Activated CD4-positive, alpha-beta T cell treated with anti-CD3 and anti-CD28 coated beads, Interleukin-2, amount 50 U/mL, for 48 hours (primary cell): ENCODE measurements around the gene SEL1L.
"Not testable (repeated sequence)": the region's sequence is repeated elsewhere in the genome, so short reads cannot be mapped to it uniquely, and the experiment has no call there.

ENCODE experiments used
- DNase-seq, 2 experiments: peaks; one replicate each; pipeline ENCODE4 v3.0.0-alpha.2; 2020

SEL1L gene

DNA sequence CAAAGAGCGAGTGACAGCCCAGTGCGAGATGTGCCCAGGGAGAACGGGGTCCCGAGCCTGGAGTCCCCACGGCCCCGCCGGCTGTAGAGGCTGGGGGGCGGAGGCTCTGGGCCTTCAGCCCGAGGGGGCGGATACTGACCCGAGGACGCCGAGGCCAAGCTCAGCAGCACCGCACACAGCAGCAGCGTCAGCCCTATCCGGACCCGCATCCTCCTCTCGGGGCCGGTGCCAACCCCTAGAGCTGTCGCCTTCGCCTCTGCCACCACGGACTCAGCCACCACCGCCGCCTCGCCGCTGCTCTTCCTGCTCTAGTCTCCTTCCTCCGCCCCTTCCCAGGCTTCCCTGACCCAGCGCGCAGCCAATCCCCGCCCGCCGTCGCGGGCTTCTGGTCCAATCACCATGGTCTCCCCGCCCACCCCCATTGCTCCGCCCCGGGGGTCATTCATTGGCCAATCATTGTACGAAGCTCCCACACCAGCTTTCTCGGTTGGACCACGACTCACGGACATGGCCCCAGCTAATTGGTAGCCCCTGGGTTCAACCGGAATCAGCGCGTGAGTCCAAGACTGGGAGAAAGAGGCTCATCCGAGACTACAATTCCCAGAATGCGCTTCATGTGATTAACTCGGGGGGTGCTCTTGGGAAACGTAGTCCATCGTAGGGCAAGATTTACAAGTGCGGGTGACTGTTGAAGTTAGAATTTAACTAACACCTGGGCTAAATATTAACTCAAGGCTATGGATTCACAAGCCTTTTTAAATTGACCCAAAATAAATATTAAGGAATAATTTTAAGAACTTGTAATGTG, at the start of gene SEL1L:
SEL1L (minus strand) TSS at position 318 of the 808 bp plus-strand sequence; CDS start at position 209, 109 bp downstream.
- peak; percentile 100 for DNase-seq

DNA sequence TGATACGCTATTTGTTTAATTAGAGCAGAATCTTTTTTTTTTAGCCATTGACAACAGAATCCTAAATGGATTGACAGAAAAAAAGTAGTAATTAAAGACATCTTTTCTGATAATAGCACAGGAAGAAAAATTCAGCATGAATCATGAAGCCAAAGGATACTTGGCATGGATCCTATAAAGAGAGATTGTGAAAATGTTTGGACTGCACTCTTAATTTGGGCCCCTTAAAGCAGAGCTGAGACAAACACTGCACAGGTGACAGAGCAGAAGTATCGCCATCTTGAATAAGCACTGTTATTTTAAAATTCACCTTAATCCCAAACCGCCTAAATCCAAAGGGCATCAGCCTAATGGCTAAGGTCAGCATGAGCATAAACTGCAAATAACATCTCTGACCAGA, 48.8 kb upstream of the SEL1L start:
- no peak for DNase-seq

DNA sequence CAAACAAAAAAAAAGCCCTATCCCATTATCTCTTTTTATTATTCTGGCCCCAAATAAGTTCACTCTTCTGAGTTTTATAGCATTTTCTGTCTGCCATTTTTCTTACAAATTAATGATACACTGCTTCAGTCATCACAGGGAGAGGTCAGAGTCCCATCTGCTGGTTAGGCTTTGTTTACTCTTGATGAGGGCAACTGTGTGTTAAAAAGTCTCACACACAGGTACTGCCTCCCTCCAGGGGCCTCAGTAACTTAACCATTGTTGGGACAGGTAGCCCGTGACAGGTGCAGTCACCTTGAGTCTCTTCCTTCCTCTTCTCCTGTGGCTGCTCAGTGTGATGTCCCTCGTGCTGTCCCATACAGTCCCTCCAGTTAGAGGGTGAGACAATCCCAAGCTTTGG, 45.5 kb upstream of the SEL1L start:
- DNase-seq, result no peak

DNA sequence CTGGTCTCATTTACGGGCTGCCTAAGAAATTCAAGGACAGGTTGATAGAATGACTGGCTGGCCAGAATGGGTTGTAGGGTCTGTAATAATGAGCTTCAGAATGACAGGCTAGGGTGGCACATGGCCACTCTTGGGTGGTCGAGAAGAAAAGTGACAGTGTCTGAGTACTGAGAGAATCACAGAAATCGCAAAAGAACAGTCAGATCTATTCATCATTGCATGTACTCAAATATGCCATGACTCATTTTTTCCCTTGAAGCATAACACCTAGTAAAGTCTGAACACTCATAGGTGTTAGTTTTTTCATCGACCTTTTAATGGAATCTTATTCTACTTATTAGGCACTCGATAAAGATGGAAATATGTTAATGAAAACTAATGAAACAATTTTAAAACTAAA, 37.8 kb upstream of the SEL1L start:
- no peak for DNase-seq

DNA sequence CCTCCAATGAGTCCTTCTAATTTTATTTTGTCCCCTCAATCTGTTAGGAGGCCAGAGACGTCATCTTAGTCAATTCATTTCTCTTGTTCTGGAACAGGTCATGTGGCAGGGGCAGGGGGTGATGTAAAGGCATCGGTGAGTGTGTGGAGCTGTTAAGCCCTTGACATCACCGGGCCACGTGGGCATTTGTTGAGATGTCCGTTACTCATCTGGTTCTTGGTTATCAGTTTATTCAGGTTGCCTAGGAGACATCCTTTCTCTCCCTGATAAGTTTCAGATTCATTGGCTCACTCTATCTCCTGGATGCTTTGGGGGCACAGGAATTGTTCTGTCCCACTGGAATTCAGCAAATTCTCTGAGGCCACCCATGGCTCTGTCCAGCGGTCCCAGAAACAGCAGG, 33.6 kb upstream of the SEL1L start:
- DNase-seq, result no peak

DNA sequence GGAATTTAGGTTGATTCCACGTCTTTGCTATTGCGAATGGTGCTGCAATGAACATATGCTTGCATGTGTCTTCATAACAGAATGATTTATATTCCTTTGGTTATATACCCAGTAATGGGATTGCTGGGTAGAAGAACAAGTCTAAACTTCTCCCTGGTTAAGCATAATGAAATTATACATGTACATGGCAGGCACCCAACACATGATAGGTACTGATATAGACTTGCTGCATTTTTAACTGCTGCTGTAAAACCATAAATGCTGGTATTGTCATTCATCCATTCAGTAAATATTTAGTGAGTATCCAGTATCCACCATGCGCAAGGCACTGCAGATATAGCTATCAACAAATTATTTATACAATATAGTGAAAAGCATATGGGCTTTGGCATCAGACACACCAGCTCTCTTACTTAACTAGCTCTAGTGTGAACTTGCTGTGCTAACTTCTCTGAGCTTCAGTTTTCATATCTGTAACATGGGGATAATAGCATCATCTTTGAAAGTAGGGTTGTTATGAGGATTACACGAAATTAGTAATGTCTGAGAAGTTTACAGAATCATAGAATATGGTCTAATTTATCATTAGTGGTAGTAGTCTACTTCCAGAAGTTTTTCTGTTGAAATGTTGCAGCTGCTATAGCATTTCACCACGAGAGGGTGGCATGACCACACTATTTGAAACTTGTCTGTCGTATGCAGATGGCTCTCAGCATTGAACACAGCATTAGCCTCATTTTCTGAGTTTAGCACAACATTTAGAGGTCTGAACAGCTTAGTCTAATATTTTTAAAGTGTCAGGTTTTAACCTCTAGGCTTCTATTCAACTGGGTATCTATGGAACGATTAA, 32.0 kb upstream of the SEL1L start:
- DNase-seq, result peak; percentile 12 to 22

DNA sequence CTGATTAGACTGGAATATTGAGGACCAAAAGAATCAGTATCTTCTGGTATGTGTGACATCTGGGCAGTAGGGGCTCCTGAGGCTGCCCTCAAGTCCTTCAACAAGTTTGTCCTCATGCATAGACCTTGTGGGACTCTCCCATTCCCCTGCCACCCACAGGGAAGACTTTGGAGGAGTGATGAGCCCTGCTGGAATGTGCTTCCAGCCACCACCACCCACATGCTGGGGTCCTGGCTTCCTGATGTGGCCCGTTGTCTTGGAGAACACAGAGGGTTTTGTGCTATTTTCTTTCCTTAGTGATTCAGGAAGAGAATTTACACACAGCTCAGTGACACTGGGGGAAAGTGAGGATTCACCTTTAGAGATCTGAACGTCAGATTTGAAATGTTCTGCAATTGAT, 29.2 kb upstream of the SEL1L start:
- DNase-seq, result no peak

DNA sequence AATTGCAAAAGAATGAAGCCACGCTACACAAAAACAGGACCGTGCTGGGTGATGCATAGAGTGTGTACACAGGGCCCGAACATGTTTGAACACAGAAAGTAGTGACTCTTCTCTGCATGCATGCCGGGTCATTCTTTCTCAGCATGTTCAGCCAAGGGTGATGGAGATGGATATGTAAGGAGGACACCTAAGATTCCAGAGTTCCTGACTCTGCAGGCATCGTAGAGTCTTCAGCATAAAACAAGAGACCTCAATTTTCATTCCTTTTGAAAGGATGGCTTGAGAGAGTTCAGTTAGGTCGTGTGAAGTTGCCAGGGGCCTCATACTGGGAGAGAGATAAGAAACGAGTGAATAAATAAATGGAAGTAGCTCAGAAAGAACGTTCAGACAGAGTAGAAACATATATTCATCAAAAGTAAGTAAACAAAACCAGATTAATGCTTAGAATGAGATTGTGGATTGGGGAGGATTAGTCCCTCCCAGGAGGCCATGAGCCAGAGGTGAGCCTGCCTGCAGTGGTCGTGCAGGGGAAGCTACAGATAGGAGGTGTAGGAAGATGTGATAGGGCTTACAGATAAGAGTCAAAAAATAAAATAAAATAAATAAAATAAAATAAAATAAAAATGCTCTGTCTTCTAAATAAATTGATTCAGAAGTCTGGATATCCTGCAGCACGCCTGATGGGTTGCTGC, 27.6 kb upstream of the SEL1L start:
- no peak for DNase-seq

DNA sequence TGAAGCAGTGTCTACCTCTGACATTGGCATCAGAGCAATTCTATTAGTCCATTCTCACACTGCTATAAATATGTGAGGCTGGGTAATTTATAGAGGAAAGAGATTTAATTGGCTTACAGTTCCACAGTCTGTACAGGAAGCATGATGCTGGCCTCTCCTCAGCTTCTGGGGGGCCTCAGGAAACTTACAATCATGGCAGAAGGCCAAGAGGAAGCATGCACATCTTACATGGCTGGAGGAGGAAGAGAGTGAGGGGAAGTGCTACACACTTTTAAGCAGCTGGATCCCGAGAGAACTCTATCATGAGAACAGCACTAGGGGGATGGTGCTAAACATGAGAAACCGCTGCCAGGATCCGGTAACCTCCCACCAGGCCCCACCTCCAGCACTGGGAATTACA, 25.7 kb upstream of the SEL1L start:
- no peak for DNase-seq

DNA sequence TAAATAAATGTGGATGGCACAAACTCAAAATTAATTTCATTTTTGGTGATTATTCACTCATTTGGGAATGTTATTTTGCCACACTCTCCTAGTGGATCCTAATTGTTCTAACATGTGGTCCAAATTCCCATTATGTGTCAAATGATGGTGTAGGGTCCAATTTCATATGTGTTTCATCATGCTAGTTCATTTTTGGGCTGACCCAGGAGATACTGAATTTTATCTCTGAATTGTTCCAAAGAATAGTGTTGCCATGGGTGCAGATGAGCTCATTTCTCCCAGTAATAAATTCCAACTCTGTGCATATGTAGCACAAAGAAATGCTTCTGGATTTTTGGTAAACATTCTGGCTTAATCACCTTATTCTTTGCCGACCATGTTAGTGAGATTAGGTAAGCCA, 23.5 kb upstream of the SEL1L start:
- DNase-seq, result no peak

DNA sequence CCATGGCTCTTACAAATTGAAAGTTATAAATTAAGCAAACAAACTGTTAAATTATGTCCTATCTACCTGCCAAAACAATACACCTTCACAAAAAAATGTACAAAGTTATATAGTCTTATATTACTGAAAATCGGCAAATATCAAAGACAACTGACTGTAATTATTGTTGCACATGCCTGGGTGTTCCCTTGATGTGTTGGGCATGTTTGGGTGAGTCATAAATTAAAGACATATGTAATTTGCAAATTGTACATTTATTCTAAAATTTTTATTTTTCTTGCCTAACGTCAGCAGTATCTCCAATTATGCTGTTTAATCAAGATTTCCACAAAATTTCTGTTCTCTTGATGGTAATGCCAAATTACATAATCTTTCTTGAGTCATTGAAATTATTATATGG, 22.0 kb upstream of the SEL1L start:
- no peak for DNase-seq

DNA sequence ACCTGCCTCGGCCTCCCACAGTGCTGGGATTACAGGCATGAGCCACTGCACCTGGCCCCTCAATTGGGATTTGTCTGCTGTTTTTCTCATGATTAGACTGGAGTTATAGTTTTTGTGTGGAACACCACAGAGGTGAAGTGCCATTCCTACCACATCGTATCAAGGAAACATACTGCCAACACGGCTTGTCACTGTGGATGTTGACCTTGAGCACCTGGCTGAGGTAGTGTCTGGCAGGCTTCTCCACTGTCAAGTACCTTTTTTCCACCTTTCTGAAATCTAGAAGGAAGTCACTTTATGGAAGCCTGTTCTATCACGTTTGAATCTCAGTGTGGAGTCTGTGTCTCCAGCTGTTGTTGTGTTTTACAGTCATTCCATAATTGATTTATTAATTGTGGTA, 21.4 kb upstream of the SEL1L start:
- no peak for DNase-seq

DNA sequence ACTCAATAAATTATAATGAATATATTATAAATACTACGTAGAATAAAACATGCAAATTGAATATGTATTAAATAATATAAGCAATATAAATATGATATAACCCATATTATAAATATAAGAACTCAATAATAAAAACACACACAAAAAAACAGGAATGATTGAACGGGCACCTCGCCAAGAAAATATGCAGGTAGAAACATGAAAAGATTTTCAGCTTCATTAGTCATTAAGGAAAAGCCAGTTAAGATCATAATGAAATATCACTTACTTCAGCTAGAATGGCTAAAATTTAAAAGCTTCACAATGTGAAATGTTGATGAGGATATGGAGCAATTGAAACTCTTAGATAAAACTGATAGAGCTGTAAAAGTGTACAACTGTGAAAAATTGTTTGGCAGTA, 17.8 kb upstream of the SEL1L start:
- DNase-seq, result no peak

DNA sequence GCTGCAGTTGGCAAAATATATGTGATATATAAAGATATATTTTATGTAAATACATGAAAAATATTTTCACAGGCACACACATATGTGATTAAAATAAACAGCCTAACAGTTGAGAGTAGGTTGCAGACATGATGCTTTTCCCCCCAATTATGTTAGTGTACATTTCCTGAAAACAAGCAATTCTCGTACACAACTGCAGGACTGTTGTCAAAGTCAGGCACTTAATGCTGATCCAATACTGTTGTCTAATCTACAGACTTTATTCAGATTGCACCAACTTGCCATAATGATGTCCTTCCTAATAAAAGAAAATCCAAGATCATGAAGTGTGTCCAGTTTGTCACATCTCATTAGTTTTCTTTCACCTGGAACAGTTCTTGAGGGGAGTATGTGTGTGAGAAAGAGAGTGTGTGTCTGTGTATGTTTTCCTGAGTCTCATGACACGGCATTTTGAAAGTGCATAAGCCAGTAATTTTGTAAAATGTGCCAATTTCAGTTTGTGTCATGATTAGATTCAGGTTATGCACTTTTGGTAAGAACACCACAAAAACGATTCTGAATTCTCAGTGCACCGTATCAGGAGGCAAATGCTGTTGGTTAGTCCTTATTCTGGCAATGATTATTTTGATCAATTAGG, 16.5 kb upstream of the SEL1L start:
- DNase-seq, result no peak

DNA sequence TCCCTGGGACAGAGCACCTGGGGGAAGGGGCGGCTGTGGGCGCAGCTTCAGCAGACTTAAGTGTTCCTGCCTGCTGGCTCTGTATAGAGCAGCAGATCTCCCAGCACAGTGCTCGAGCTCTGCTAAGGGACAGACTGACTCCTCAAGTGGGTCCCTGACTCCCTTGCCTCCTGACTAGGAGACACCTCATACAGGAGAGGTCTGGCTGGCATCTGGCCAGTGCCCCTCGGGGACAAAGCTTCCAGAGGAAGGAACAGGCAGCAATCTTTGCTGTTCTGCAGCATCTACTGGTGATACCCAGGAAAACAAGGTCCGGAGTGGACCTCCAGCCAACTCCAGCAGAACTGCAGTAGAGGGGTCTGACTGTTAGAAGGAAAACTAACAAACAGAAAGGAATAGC, 7.6 kb upstream of the SEL1L start:
- not testable (repeated sequence) for DNase-seq

DNA sequence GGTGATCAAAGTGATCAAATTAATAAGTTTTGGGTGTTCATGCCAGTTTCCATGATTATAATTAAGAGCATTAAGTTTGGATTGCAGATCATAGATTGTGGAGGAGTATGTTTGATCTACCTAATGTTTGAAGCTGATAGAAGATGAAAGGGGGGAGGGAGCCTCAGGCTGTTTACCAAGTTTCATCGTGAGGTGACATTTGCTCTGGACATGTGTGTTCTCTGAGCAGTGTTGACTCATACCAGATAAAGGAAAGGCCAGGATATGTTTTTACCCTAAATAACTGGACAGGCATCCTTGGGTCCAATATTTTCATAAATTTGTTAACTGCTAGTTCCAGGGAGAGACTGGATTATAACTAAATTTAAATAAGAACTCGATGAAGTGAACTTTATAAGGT, 3.5 kb upstream of the SEL1L start:
- DNase-seq, result no peak

DNA sequence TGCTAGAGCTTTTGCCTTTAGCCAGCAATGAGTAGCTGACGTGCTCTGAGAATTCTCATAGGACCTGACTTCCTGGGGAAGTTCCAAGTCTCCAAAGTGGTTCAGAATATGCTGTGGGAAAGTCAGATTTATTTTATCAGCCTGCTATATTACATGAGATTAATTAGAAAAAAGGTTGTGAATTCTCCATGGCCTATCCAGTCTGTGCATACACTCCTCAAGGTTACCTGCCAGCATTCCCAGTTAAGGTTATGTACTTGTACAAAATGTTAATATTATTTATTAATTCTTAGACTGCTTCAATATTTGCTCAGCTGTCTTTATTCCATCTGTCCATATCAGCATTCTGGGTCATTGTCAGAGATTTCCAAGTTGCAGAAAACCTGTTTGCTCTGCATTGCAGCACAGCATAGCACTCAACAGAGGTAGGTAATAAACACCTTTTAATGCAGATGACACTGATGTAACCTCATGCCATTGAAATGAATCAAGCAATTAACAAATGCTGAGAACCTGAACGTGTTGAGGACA, 2.7 kb upstream of the SEL1L start:
- DNase-seq, result no peak

DNA sequence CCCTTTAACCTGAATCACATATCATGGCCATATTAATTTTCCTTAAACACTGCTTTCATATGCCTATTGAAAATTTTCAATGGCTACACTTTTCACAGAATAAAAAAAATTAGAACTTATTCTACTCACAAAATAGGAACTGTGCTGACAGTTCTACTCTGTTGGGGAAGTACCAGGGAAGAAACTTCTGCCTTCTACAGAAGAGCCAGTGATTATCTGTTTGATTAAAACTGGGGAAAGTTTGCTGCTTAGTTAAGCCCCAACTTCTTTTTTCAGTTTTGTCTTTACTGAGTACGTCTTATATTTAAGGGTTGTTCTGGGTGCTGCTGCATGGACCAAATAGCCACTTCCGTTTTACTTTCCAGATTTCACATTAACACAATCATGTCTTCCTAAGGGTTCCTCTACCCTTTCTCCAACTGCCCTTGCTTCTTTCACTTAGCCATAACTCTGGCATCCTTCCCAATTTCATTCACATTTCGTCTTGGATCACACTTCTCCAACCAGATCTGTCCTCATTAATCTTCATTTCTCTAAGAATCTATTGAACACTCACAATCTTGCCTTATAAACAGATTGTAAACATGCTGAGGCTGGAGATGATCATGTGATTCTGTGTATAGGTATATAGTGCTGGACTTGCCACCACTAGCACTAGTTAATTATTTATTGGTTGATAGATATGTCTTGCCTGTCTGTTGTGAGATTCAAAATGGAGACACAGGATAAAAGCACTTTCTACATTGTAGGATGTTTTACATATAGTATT, 1.9 kb upstream of the SEL1L start:
- DNase-seq, result no peak

DNA sequence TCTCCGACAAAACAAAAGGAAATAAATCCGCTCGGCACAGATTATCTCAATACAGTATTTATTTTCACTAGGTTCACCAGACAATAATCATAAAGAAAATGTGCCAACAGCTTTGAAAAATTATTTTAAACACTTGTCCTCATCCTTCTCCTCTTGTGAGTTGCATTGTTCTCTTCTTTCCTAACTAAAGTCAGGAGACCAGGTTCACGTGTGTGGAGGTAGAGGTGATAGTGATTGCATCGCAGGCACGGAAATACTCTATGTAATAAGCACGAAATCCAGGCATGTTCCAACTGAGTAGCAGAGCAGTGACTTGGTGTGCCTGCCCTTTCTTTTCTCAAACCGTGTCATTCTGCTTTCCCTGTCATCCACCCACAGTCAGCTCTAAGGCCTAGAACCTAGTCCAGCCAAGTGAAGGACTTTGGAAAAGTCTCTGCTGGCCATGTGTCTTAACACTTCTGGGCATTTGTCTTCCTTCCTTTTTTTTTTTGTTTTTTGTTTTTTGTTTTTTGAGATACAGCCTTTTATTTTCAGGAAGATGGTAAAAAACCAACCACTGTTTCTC, 939 bp upstream of the SEL1L start:
- DNase-seq, result no peak

DNA sequence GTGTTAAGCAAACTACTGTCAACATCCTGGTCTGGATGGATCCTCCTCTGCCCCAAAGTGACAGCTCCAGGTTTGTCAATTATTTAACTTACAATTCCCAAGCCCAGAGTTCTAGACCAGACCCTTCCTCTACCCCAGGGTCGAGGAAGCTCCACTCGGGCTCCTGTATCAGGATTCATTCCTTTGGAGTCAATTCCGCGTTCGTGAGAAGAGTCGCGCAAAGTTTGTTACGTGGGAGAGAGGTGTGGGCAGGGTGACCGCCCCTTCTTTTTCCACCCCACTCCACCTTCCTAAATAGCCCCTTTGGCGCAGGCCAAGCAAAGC, 479 bp downstream of the SEL1L start:
- no peak for DNase-seq

DNA sequence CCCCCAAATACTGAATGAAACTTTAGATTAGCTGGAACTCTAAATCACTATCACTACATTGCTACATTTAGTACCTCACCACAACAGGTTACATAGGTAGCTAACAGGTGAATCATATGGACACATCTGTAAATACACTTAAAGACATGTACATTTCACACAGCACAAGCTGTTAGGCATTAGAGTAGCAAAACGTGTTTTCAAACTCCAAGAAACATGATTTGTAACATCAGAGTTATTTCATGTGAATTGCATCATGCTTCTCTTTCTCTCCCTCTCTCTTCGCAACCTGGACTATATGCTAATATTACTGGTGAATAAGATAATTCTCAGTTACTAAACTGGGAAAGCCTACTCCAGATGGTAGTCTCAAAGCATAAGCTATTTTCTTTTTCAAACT, 4.3 kb downstream of the SEL1L start:
- DNase-seq, result no peak

DNA sequence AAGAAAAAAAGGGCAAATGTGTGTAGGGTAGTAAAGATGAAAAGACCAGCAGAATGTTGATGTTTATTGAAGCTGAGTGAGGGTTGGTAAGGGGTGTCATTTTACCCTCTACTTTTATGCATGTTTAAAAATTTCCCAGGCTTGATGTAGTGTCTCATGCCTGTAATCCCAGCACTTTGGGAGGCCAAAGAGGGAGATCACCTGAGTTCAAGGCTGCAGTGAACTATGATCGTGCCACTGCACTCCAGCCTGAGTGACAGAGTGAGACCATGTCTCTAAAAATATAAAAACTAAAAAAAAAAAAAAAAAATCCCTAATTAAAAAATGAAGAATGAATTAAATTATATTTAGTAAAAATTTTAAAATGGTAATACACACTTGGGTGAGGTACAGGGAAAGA, 8.5 kb downstream of the SEL1L start:
- DNase-seq, result no peak
